HG03039 (cell line): ENCODE data around the gene CPSF4L.
A peak's percentile ranks its signal among the peaks of the same experiment; 100 is the strongest.
"Not testable (repeated sequence)": the region's sequence is repeated elsewhere in the genome, so short reads cannot be mapped to it uniquely, and the experiment has no call there.

Source experiments
- ATAC-seq: cut with Tn5 transposase; IDR thresholded peaks from one replicate; pipeline ENCODE4 v1.9.1; 2021; ENCODE audit warnings: mild to moderate bottlenecking, moderate library complexity; ENCODE audit not compliant: unreplicated experiment

The CPSF4L gene

GRCh38 chr17:73261617-73261951 is at the start of gene CPSF4L:
Gene CPSF4L (minus strand): TSS chr17:73261880. CDS start chr17:73261818, 62 bp downstream.
- no peak for ATAC-seq

- peak; percentile 16 for ATAC-seq
These were observed 49.7 kb upstream of the CPSF4L start for GRCh38 chr17:73311428-73311780.

GRCh38 chr17:73309727-73310596 is 48.3 kb upstream of the CPSF4L start:
- ATAC-seq = no peak

- not testable (repeated sequence) for ATAC-seq
These were observed 47.3 kb upstream of the CPSF4L start for GRCh38 chr17:73308959-73309358.

GRCh38 chr17:73308017-73308823 is 46.5 kb upstream of the CPSF4L start:
- ATAC-seq = no peak

GRCh38 chr17:73307130-73307529 is 45.5 kb upstream of the CPSF4L start:
- ATAC-seq = no peak

- ATAC-seq = no peak
These were observed 44.5 kb upstream of the CPSF4L start for GRCh38 chr17:73305845-73306836.

GRCh38 chr17:73304971-73305812 is 43.5 kb upstream of the CPSF4L start:
- no peak for ATAC-seq

GRCh38 chr17:73304438-73304837 is 42.8 kb upstream of the CPSF4L start:
- ATAC-seq = no peak

- ATAC-seq = no peak
These were observed 40.5 kb upstream of the CPSF4L start for GRCh38 chr17:73302189-73302588.

GRCh38 chr17:73301369-73301768 is 39.7 kb upstream of the CPSF4L start:
- ATAC-seq = no peak

- no peak for ATAC-seq
These were observed 38.7 kb upstream of the CPSF4L start for GRCh38 chr17:73300392-73300791.

GRCh38 chr17:73297934-73298861 is 36.5 kb upstream of the CPSF4L start:
- ATAC-seq = no peak

- ATAC-seq = no peak
These were observed 31.8 kb upstream of the CPSF4L start for GRCh38 chr17:73293480-73293911.

GRCh38 chr17:73293031-73293430 is 31.4 kb upstream of the CPSF4L start:
- no peak for ATAC-seq

- ATAC-seq = no peak
These were observed 30.4 kb upstream of the CPSF4L start for GRCh38 chr17:73292031-73292531.

- ATAC-seq = peak; percentile 77
These were observed 29.7 kb upstream of the CPSF4L start for GRCh38 chr17:73291260-73291801.
